Measurements from ENCODE around the gene AFF1.
"Not testable (repeated sequence)": the region's sequence is repeated elsewhere in the genome, so short reads cannot be mapped to it uniquely, and the experiment has no call there.

Gene AFF1

DNA sequence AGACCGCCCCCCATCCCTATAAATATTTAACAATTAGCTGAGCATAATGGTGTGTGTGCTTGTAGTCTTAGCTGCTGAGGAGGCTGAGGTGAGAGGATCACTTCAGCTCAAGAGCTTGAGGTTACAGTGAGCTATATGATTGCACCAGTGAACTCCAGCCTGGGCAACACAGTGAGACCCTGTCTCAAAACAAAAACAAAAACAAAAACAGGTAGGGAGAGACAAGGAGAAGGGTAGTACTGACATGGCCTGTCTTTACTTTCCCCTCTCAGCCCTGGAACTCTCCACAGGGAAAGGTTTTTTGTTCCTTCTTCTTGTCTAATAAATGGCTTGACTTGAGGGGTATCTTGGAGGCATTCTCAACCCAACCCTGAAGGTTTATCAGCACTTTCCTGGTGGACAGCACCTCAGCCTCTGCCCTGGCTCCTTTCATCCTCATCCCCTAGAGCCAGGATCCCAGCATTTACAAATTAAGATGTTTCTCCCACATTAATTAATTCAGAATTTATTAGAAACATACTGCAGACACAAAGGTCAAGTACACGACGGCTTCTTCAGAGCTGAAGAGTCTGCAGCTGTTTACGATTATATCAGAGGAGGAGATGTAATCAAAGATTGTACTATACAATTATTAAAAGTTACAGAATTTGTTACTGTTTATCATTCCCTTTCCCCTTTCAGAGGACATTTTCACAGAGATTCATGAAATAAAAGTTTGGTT is 131.8 kb downstream of the AFF1 start:
- Histone ChIP-seq H3K9ac (ENCODE audit: low read depth, low read length) (no peak overlapping the region), H3K27me3 (ENCODE audit: control insufficient read depth, insufficient read depth, low read length) (no peaks in the 10 kb centered on the region), H3K4me1 (ENCODE audit: control insufficient read depth, insufficient read depth, low read length) (peaks cover 8% of the 10 kb centered on the region), H3K4me3 (ENCODE audit: low read depth, low read length) (no peak overlapping the region), H3K9me3 (ENCODE audit: control insufficient read depth, insufficient read depth, low read length) (no peaks in the 10 kb centered on the region), H3K36me3 (ENCODE audit: control insufficient read depth, insufficient read depth, low read length) (no peaks in the 10 kb centered on the region)

DNA sequence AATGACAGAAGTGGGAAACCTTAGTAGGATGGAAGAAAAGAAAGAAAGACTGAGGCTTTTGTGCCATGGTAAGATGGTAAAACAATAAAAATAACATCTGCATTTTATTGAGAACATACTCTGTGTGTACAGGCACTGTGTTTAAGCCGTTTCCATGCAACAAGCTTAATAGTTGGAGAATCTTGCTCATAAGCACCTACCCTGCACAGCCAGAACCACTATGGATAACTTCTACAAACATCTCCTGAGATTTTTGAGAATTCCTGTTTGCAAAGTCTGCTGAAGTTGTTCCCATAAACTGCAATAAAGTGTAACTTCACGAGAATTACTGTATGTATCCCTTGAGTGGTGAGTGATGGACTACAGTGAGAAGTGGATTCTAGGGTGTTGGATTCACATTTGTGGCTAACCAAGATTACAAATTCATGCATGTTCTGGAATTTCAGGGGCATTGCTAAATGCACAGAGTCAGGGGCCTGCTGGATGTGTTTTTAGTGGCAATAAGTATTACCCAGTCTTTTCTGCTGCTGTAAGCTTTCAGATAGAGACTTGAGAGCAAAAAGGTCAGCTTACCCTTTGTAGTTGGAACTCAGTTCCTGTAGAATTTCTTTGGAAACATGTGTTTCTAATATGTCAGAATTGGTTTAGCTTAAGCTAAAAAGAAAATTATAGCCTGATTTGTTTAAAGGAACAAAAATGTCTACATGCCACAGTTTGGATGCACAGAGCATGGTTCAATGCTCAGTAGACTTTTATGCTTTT is 132.5 kb downstream of the AFF1 start:
- peaks cover 8% of the 10 kb centered on the region for H3K4me1 ChIP-seq (ENCODE audit: control insufficient read depth, insufficient read depth, low read length)
- no peaks in the 10 kb centered on the region for H3K27me3 ChIP-seq (ENCODE audit: control insufficient read depth, insufficient read depth, low read length)
- H3K4me3 ChIP-seq (ENCODE audit: low read depth, low read length): no peak overlapping the region
- no peaks in the 10 kb centered on the region for H3K9me3 ChIP-seq (ENCODE audit: control insufficient read depth, insufficient read depth, low read length)
- H3K9ac ChIP-seq (ENCODE audit: low read depth, low read length): no peak overlapping the region
- no peaks in the 10 kb centered on the region for H3K36me3 ChIP-seq (ENCODE audit: control insufficient read depth, insufficient read depth, low read length)

GRCh38 chr4:87068583-87069021 is 133.8 kb downstream of the AFF1 start:
- H3K9ac ChIP-seq (ENCODE audit: low read depth, low read length): no peak overlapping the region
- H3K36me3 ChIP-seq (ENCODE audit: control insufficient read depth, insufficient read depth, low read length): no peaks in the 10 kb centered on the region
- peaks cover 13% of the 10 kb centered on the region for H3K4me1 ChIP-seq (ENCODE audit: control insufficient read depth, insufficient read depth, low read length)
- no peaks in the 10 kb centered on the region for H3K9me3 ChIP-seq (ENCODE audit: control insufficient read depth, insufficient read depth, low read length)
- no peaks in the 10 kb centered on the region for H3K27me3 ChIP-seq (ENCODE audit: control insufficient read depth, insufficient read depth, low read length)
- H3K4me3 ChIP-seq (ENCODE audit: low read depth, low read length): no peak overlapping the region

- Histone ChIP-seq H3K36me3 (ENCODE audit: control insufficient read depth, insufficient read depth, low read length) (no peaks in the 10 kb centered on the region), H3K27me3 (ENCODE audit: control insufficient read depth, insufficient read depth, low read length) (no peaks in the 10 kb centered on the region), H3K4me3 (ENCODE audit: low read depth, low read length) (no peak overlapping the region)
Observed at GRCh38 chr4:87069037-87069742, 134.4 kb downstream of the AFF1 start.

DNA sequence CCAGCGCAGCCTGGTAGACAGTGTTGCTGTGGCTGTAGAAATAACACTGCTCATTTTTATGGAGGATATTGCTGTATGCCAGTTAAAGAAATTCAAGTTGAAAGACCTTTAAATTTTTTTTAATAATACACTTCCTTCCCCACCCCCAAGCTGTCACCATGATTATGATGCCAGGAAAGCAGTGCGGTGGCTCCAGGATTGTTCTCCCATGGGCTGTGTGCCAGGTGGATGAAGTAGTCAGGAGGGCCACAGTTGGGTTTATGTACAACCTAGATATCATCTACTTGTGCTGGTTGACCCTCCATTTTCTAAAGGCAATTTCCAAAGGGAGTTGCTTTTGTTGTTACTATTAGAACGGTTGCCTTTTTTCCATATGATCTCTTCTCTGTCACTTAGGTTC is 136.6 kb downstream of the AFF1 start:
- no peak overlapping the region for H3K4me3 ChIP-seq (ENCODE audit: low read depth, low read length)
- H3K4me1 ChIP-seq (ENCODE audit: control insufficient read depth, insufficient read depth, low read length): peaks cover 16% of the 10 kb centered on the region
- no peaks in the 10 kb centered on the region for H3K36me3 ChIP-seq (ENCODE audit: control insufficient read depth, insufficient read depth, low read length)
- H3K27me3 ChIP-seq (ENCODE audit: control insufficient read depth, insufficient read depth, low read length): no peaks in the 10 kb centered on the region
- no peak overlapping the region for H3K9ac ChIP-seq (ENCODE audit: low read depth, low read length)
- no peaks in the 10 kb centered on the region for H3K9me3 ChIP-seq (ENCODE audit: control insufficient read depth, insufficient read depth, low read length)

More at GRCh38 chr4:87069037-87069742, 134.4 kb downstream of the AFF1 start:
- Histone ChIP-seq H3K9me3 (ENCODE audit: control insufficient read depth, insufficient read depth, low read length) (no peaks in the 10 kb centered on the region), H3K4me1 (ENCODE audit: control insufficient read depth, insufficient read depth, low read length) (peaks cover 16% of the 10 kb centered on the region), H3K9ac (ENCODE audit: low read depth, low read length) (no peak overlapping the region)

GRCh38 chr4:87072545-87072944 is 137.7 kb downstream of the AFF1 start:
- not testable (repeated sequence) for H3K9ac ChIP-seq (ENCODE audit: low read depth, low read length)
- peaks cover 16% of the 10 kb centered on the region for H3K4me1 ChIP-seq (ENCODE audit: control insufficient read depth, insufficient read depth, low read length)

GRCh38 chr4:87073199-87074120 is 138.6 kb downstream of the AFF1 start:
- no peaks in the 10 kb centered on the region for H3K27me3 ChIP-seq (ENCODE audit: control insufficient read depth, insufficient read depth, low read length)
- no peak overlapping the region for H3K9ac ChIP-seq (ENCODE audit: low read depth, low read length)
- H3K4me3 ChIP-seq (ENCODE audit: low read depth, low read length): no peak overlapping the region
- no peaks in the 10 kb centered on the region for H3K9me3 ChIP-seq (ENCODE audit: control insufficient read depth, insufficient read depth, low read length)
- no peaks in the 10 kb centered on the region for H3K36me3 ChIP-seq (ENCODE audit: control insufficient read depth, insufficient read depth, low read length)
- peaks cover 20% of the 10 kb centered on the region for H3K4me1 ChIP-seq (ENCODE audit: control insufficient read depth, insufficient read depth, low read length)

More at GRCh38 chr4:87072545-87072944, 137.7 kb downstream of the AFF1 start:
- H3K4me3 ChIP-seq (ENCODE audit: low read depth, low read length); H3K36me3 ChIP-seq (ENCODE audit: control insufficient read depth, insufficient read depth, low read length); H3K9me3 ChIP-seq (ENCODE audit: control insufficient read depth, insufficient read depth, low read length); H3K27me3 ChIP-seq (ENCODE audit: control insufficient read depth, insufficient read depth, low read length): not testable (repeated sequence)

DNA sequence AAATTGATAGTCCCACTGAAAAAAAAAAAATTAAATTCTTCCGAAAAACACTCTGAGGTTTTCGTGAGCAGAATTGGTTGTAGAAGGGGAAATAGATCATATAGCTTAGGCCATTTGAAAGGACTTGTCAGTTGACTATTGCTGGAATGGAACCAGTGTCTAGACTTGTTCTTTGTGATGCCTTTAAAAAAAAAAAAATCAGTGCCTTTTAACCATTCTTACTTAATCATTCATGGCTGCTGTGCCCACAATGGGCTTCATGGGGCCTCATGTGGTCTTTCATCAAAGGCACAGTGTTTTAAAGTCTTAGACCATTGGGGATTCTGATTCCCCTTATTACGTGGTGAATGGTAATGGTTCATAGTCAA is 139.3 kb downstream of the AFF1 start:
- no peaks in the 10 kb centered on the region for H3K27me3 ChIP-seq (ENCODE audit: control insufficient read depth, insufficient read depth, low read length)
- no peak overlapping the region for H3K9ac ChIP-seq (ENCODE audit: low read depth, low read length)
- H3K4me3 ChIP-seq (ENCODE audit: low read depth, low read length): no peak overlapping the region
- no peaks in the 10 kb centered on the region for H3K9me3 ChIP-seq (ENCODE audit: control insufficient read depth, insufficient read depth, low read length)
- H3K36me3 ChIP-seq (ENCODE audit: control insufficient read depth, insufficient read depth, low read length): no peaks in the 10 kb centered on the region
- H3K4me1 ChIP-seq (ENCODE audit: control insufficient read depth, insufficient read depth, low read length): peaks cover 15% of the 10 kb centered on the region

GRCh38 chr4:87075876-87076275 is 141.1 kb downstream of the AFF1 start:
- H3K36me3 ChIP-seq (ENCODE audit: control insufficient read depth, insufficient read depth, low read length): no peaks in the 10 kb centered on the region
- H3K9me3 ChIP-seq (ENCODE audit: control insufficient read depth, insufficient read depth, low read length): no peaks in the 10 kb centered on the region
- peaks cover 15% of the 10 kb centered on the region for H3K4me1 ChIP-seq (ENCODE audit: control insufficient read depth, insufficient read depth, low read length)

DNA sequence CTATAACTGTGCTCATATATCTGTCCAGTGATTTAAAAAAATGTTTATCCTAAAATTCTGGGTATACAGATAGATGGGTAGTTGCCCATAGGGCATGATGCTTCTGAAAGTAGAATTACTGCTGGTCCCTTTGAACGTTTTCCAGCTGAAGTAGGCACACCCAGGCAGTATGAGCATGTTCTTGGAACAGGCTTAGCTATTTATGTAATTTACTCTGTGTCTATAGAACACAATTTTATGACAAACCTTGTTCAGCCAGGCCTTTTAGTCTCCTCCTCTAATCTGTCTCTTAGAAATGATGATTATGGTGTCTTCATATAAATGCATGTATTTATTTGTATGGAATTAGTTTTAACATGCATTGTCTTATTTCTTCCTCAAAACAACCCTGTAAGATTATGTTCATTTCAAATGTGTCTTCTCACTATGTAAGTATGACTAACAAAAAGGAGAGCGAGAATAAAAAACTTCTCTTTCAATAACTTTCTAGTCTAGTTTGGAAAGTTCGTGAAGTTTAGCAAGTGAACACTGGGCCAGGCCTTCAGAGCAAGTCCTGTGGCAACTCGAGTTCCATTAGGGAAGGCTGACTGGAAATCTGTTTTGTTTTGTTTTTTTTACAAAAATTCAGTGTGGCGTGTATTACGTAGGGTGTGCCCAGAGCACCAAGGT is 142.0 kb downstream of the AFF1 start:
- H3K36me3 ChIP-seq (ENCODE audit: control insufficient read depth, insufficient read depth, low read length): no peaks in the 10 kb centered on the region
- H3K27me3 ChIP-seq (ENCODE audit: control insufficient read depth, insufficient read depth, low read length): no peaks in the 10 kb centered on the region
- H3K9me3 ChIP-seq (ENCODE audit: control insufficient read depth, insufficient read depth, low read length): no peaks in the 10 kb centered on the region
- H3K9ac ChIP-seq (ENCODE audit: low read depth, low read length): no peak overlapping the region
- peaks cover 15% of the 10 kb centered on the region for H3K4me1 ChIP-seq (ENCODE audit: control insufficient read depth, insufficient read depth, low read length)
- H3K4me3 ChIP-seq (ENCODE audit: low read depth, low read length): no peak overlapping the region

More at GRCh38 chr4:87075876-87076275, 141.1 kb downstream of the AFF1 start:
- Histone ChIP-seq H3K9ac (ENCODE audit: low read depth, low read length) (no peak overlapping the region), H3K4me3 (ENCODE audit: low read depth, low read length) (no peak overlapping the region), H3K27me3 (ENCODE audit: control insufficient read depth, insufficient read depth, low read length) (no peaks in the 10 kb centered on the region)

Data from iPS-15b (cell line).